ENCODE results near the gene VPS39.

Gene VPS39

GRCh38 chr15:42182328-42182886, 25.7 kb downstream of the VPS39 start:
- no peak for DNase-seq (ENCODE audit: low read depth)
- TF ChIP-seq, protein P1, sequence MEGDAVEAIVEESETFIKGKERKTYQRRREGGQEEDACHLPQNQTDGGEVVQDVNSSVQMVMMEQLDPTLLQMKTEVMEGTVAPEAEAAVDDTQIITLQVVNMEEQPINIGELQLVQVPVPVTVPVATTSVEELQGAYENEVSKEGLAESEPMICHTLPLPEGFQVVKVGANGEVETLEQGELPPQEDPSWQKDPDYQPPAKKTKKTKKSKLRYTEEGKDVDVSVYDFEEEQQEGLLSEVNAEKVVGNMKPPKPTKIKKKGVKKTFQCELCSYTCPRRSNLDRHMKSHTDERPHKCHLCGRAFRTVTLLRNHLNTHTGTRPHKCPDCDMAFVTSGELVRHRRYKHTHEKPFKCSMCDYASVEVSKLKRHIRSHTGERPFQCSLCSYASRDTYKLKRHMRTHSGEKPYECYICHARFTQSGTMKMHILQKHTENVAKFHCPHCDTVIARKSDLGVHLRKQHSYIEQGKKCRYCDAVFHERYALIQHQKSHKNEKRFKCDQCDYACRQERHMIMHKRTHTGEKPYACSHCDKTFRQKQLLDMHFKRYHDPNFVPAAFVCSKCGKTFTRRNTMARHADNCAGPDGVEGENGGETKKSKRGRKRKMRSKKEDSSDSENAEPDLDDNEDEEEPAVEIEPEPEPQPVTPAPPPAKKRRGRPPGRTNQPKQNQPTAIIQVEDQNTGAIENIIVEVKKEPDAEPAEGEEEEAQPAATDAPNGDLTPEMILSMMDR (conservative IDR thresholded peaks at IDR 0.05; ENCODE audit: control insufficient read depth, insufficient read depth, low read depth, low read length): no peak
- H3K4me3 ChIP-seq (ENCODE audit: control insufficient read depth, low read depth, low read length): no peak overlapping the region

DNA sequence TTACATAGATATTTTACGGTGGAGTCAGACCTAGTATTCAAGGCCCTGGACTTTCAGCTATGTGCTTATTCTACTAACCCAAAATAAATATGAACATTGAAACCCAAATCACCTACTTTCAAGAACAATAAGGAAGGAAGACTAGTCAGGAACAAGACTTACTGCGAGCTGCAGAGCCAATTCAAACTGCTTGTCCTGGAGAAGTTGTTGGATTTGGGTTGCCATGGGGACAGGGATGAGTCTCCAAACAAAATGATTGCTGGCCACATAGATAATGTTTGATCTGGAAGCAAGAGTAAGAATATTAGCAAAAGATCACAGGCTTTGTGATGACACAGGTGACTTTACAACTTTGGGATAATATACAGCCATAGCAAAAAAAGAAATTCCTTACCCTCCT, 30.0 kb downstream of the VPS39 start:
- TF ChIP-seq, protein P1 (conservative IDR thresholded peaks at IDR 0.05; ENCODE audit: control insufficient read depth, insufficient read depth, low read depth, low read length): no peak
- no peak for DNase-seq (ENCODE audit: low read depth)
- no peak overlapping the region for H3K4me3 ChIP-seq (ENCODE audit: control insufficient read depth, low read depth, low read length)

- H3K4me3 ChIP-seq (ENCODE audit: control insufficient read depth, low read depth, low read length): no peak overlapping the region
- TF ChIP-seq, protein P1 (conservative IDR thresholded peaks at IDR 0.05; ENCODE audit: control insufficient read depth, insufficient read depth, low read depth, low read length): no peak
- DNase-seq (ENCODE audit: low read depth): no peak
These were observed 32.4 kb downstream of the VPS39 start for GRCh38 chr15:42175671-42176070.

DNA sequence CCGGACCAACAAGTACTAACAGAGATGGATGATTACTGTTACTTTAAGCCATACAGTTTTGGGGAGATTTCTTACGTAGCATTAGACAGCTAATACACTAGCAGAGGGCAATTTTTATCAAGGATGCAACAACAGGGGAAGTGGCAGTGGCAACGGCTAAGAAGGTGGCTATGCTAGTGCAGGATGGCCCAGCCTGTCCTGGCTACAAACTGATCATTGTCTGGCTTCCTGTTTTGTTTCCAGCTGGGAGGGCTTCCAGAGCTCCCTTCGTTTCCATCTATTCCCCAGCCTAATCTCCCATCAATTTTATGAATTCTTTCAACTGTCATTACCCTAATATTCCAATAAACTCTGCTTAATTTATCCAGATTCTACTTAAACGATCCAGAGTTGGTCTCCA, 35.6 kb downstream of the VPS39 start:
- TF ChIP-seq, protein P1 (conservative IDR thresholded peaks at IDR 0.05; ENCODE audit: control insufficient read depth, insufficient read depth, low read depth, low read length): no peak
- DNase-seq (ENCODE audit: low read depth): no peak
- no peak overlapping the region for H3K4me3 ChIP-seq (ENCODE audit: control insufficient read depth, low read depth, low read length)

DNA sequence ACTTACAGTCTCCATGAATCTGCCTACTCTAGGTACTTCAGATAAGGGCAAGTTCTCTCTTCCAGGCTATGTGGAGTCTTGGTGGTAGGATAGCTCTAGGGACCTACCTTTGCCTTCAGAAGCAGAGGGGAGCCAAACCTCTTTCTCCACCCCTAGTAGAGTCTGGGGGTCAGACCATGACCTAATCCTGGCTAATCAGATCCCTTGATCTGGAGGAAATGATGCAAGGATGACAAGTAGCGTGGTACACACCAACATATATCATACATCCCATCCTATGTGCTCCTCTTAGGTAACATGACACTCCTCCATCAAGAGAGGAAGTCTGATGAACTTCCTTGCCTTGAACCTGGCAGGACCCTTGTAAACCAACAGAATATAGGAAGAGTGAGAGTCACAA, 36.3 kb downstream of the VPS39 start:
- no peak for DNase-seq (ENCODE audit: low read depth)
- TF ChIP-seq, protein P1 (conservative IDR thresholded peaks at IDR 0.05; ENCODE audit: control insufficient read depth, insufficient read depth, low read depth, low read length): no peak

GRCh38 chr15:42171122-42171521, 37.0 kb downstream of the VPS39 start:
- no peak overlapping the region for H3K4me3 ChIP-seq (ENCODE audit: control insufficient read depth, low read depth, low read length)
- TF ChIP-seq, protein P1 (conservative IDR thresholded peaks at IDR 0.05; ENCODE audit: control insufficient read depth, insufficient read depth, low read depth, low read length): no peak
- no peak for DNase-seq (ENCODE audit: low read depth)

More for the DNA sequence above, 36.3 kb downstream of the VPS39 start:
- no peak overlapping the region for H3K4me3 ChIP-seq (ENCODE audit: control insufficient read depth, low read depth, low read length)

All from fibroblast of mammary gland (primary cell).